ENCODE results near the gene PSMC3. TPM values are rescaled to one million over a fixed set of nuclear protein-coding genes. Genes with fewer than 3 reads are reported as not detected.

Gene PSMC3
- total and polyA plus RNA-seq, 2 of the 13 experiments (the other 11 are each of a cell fraction or from before 2014, with no cell fraction given), result 75.8 to 214 TPM

DNA sequence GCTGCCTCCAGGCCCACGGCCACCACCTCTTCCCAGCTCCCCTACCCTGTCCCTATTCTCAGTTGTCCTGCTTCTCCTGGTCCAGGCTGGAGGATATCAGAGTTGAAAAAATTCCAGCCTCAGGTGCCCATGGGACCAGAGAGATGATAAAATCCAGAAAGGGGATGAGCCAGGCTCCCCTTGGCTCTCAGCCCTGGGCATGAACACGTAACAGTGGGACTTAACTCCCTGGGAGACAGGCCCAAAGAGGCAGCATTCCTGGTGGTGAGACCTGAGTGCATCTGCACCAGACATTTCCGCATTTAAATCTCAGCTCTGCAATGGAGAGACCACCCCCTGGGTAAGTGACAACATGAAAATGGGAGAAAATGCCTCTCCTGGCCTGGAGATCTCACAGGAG lies 28.2 kb downstream of the PSMC3 start:
- H3K79me2 ChIP-seq (ENCODE audit: insufficient read depth, low read length), result no peaks in the 10 kb centered on the region
- H3K4me2 ChIP-seq (ENCODE audit: low read depth, low read length), result peak overlapping the region; percentile 47
- H3K9ac ChIP-seq (ENCODE audit: insufficient read depth, low read depth, low read length), result no peak overlapping the region
- in situ Hi-C loops (cut with HindIII; ENCODE audit: extremely low pct_ligation_motif_present, low pct_unique_long_range_greater_than_20kb), result no loop called here
- no TSS peak for BruUV-seq (replicated peaks)
- intact Hi-C loops (cut with micrococcal nuclease; ENCODE audit: unreplicated experiment), result no loop called here
- no peak for FAIRE-seq
- no peak for DNase-seq (ENCODE audit: low spot score)
- no peak overlapping the region for H3K27ac ChIP-seq (ENCODE audit: extremely low read length, insufficient read depth, low read length)
- H4K20me1 ChIP-seq (ENCODE audit: insufficient read depth, low read length), result no peaks in the 10 kb centered on the region
- H3K4me1 ChIP-seq (ENCODE audit: insufficient read depth, low read length), result peaks cover 52% of the 10 kb centered on the region
- peaks cover 0 to 12% of the 10 kb centered on the region in 2 experiments; a peak in 1 of 5 replicates for H3K27me3 ChIP-seq (ENCODE audit: control insufficient read depth in 1 of 2, insufficient read depth in 2 of 2, low read length in 2 of 2)
- no peak for TF ChIP-seq GZF1 (CRISPR knock-in tag; IDR thresholded peaks at IDR 0.05)
- TF ChIP-seq RAD21 (CRISPR knock-in tag; IDR thresholded peaks at IDR 0.05), result no peak
- no peak for TF ChIP-seq KAT2B (IDR thresholded peaks at IDR 0.05; ENCODE audit: borderline replicate concordance, low read depth, low read length)
- TF ChIP-seq HMG20A (CRISPR knock-in tag; IDR thresholded peaks at IDR 0.05; ENCODE audit: borderline replicate concordance), result no peak
- TF ChIP-seq NFKB2 (CRISPR knock-in tag; IDR thresholded peaks at IDR 0.05; ENCODE audit: borderline replicate concordance), result no peak
- H3K4me3 ChIP-seq (replicated peaks in 1 of 3; ENCODE audit: insufficient read depth in 1 of 3, low read depth in 2 of 3, low read length in 3 of 3), result no peak overlapping the region
- peak; percentile 21; the same call in 2 of the 3 replicates for ATAC-seq
- H3K9me3 ChIP-seq (ENCODE audit: low read length), result no peaks in the 10 kb centered on the region
- WGBS (ENCODE audit: low lambda C conversion rate), result 8% methylated on average over 3 of the region's 3 CpGs
- no peak overlapping the region for H2AFZ ChIP-seq (ENCODE audit: low read length)
- H3K36me3 ChIP-seq (replicated peaks in 1 of 2; ENCODE audit: control insufficient read depth in 1 of 2, insufficient read depth in 2 of 2, low read length in 2 of 2), result no peaks in the 10 kb centered on the region
- ChIA-PET POLR2A (no interaction called here), CTCF (ENCODE audit: low intra/inter-chr PET ratio, low total read pairs) (interaction anchor here (1.4 kb wide), 1 partner anchor 24 kb away, joined by 3 read pairs; no protein-coding TSS in a partner anchor)

DNA sequence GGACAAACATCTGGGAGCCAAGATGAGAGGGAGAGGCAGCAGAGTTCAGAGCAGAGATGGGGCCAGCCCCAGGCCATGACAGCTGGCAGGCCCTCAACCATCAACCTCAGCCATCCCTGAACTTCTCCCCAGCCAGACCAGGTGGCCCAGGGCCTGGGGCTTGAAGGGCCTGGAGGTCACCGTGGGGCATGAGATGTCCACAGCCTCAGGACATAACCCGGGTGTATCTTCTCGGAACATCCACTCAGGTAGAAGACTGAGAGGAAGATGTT lies 30.3 kb downstream of the PSMC3 start:
- no peak for FAIRE-seq
- POLR2A ChIA-PET, result no interaction called here
- intact Hi-C loops (cut with micrococcal nuclease; ENCODE audit: unreplicated experiment), result no loop called here
- H3K4me3 ChIP-seq (replicated peaks in 1 of 3; ENCODE audit: insufficient read depth in 1 of 3, low read depth in 2 of 3, low read length in 3 of 3), result no peak overlapping the region
- ATAC-seq, result no peak
- no peak for DNase-seq (ENCODE audit: low spot score)
- no TSS peak for BruUV-seq (replicated peaks)
- CTCF ChIA-PET (ENCODE audit: low intra/inter-chr PET ratio, low total read pairs), result no interaction called here
- no peak overlapping the region for H3K4me2 ChIP-seq (ENCODE audit: low read depth, low read length)
- in situ Hi-C loops (cut with HindIII; ENCODE audit: extremely low pct_ligation_motif_present, low pct_unique_long_range_greater_than_20kb), result no loop called here
- H3K9ac ChIP-seq (ENCODE audit: insufficient read depth, low read depth, low read length), result no peak overlapping the region
- H3K36me3 ChIP-seq (replicated peaks in 1 of 2; ENCODE audit: control insufficient read depth in 1 of 2, insufficient read depth in 2 of 2, low read length in 2 of 2), result no peaks in the 10 kb centered on the region
- peaks cover 0 to 12% of the 10 kb centered on the region in 2 experiments; a peak in 1 of 5 replicates for H3K27me3 ChIP-seq (ENCODE audit: control insufficient read depth in 1 of 2, insufficient read depth in 2 of 2, low read length in 2 of 2)
- TF ChIP-seq SOX13 (IDR thresholded peaks at IDR 0.05) (no peak), SOX13 (CRISPR knock-in tag; conservative IDR thresholded peaks at IDR 0.05 in 1 of 2, IDR thresholded peaks at IDR 0.05 in 1 of 2) (no peak)
- TF ChIP-seq, protein P1, sequence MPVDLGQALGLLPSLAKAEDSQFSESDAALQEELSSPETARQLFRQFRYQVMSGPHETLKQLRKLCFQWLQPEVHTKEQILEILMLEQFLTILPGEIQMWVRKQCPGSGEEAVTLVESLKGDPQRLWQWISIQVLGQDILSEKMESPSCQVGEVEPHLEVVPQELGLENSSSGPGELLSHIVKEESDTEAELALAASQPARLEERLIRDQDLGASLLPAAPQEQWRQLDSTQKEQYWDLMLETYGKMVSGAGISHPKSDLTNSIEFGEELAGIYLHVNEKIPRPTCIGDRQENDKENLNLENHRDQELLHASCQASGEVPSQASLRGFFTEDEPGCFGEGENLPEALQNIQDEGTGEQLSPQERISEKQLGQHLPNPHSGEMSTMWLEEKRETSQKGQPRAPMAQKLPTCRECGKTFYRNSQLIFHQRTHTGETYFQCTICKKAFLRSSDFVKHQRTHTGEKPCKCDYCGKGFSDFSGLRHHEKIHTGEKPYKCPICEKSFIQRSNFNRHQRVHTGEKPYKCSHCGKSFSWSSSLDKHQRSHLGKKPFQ (CRISPR knock-in tag; IDR thresholded peaks at IDR 0.05; ENCODE audit: insufficient replicate concordance), result no peak
- no peaks in the 10 kb centered on the region for H3K79me2 ChIP-seq (ENCODE audit: insufficient read depth, low read length)
- no peaks in the 10 kb centered on the region for H3K9me3 ChIP-seq (ENCODE audit: low read length)
- no peak overlapping the region for H2AFZ ChIP-seq (ENCODE audit: low read length)
- no peaks in the 10 kb centered on the region for H4K20me1 ChIP-seq (ENCODE audit: insufficient read depth, low read length)
- H3K27ac ChIP-seq (ENCODE audit: extremely low read length, insufficient read depth, low read length), result no peak overlapping the region
- peaks cover 67% of the 10 kb centered on the region for H3K4me1 ChIP-seq (ENCODE audit: insufficient read depth, low read length)
- WGBS (ENCODE audit: low lambda C conversion rate), result 41% methylated on average over 2 of the region's 3 CpGs
